ENCODE results near the gene HECW1. TPM values are rescaled to one million over a fixed set of nuclear protein-coding genes. Genes with fewer than 3 reads are reported as not detected.

Gene HECW1
- total RNA-seq, 1 donor from 2014 or later: 0.15 TPM

DNA sequence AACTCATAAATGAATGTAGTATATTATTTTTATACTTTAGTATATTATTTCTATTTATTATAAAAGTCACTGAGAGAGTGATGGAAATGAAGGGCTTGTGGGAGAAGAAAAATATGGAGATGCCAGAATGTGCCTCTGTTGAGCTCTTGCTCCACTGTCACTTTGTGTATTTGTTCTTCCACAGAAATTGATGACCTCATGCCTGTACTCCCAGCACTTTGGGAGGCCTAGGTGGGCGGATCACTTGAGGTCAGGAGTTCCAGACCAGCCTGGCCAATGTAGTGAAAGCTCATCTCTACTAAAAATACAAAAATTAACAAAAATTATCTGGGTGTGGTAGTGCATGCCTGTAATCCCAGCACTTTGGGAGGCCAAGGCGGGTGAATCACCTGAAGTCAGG lies 394.0 kb downstream of the HECW1 start:
- Mint-ChIP-seq H3K36me3 (ENCODE audit: low read depth, unreplicated experiment) (no peaks in the 10 kb centered on the region), H3K9me3 (ENCODE audit: unreplicated experiment) (no peaks in the 10 kb centered on the region), H3K4me1 (ENCODE audit: unreplicated experiment) (peaks cover 3% of the 10 kb centered on the region), H3K27ac (ENCODE audit: unreplicated experiment) (no peak overlapping the region), H3K4me3 (ENCODE audit: unreplicated experiment) (no peak overlapping the region), H3K27me3 (ENCODE audit: unreplicated experiment) (no peaks in the 10 kb centered on the region)
- TF ChIP-seq, protein P1, sequence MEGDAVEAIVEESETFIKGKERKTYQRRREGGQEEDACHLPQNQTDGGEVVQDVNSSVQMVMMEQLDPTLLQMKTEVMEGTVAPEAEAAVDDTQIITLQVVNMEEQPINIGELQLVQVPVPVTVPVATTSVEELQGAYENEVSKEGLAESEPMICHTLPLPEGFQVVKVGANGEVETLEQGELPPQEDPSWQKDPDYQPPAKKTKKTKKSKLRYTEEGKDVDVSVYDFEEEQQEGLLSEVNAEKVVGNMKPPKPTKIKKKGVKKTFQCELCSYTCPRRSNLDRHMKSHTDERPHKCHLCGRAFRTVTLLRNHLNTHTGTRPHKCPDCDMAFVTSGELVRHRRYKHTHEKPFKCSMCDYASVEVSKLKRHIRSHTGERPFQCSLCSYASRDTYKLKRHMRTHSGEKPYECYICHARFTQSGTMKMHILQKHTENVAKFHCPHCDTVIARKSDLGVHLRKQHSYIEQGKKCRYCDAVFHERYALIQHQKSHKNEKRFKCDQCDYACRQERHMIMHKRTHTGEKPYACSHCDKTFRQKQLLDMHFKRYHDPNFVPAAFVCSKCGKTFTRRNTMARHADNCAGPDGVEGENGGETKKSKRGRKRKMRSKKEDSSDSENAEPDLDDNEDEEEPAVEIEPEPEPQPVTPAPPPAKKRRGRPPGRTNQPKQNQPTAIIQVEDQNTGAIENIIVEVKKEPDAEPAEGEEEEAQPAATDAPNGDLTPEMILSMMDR (IDR thresholded peaks at IDR 0.05; ENCODE audit: unreplicated experiment): no peak
- no peak for DNase-seq (ENCODE audit: low spot score)

DNA sequence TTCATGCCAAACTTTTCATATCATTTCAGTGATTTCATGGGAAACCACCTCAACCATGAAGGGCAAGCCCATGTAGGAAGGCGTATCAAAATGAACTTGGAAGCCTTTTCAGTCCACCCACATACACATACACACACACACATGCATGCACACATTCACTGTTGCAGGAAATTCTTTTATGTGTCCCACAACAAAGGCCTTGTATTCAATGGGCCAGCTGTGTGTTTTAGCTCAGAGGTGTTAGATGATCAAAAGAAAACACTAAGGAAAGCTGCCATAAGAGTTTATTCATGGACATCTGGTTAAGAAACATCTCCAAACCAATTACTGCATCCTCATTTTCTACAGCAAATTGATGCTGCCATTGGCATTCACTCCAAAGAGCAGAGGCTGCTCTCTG lies 396.0 kb downstream of the HECW1 start:
- Mint-ChIP-seq H3K36me3 (ENCODE audit: low read depth, unreplicated experiment) (no peaks in the 10 kb centered on the region), H3K4me1 (ENCODE audit: unreplicated experiment) (peaks cover 3% of the 10 kb centered on the region), H3K9me3 (ENCODE audit: unreplicated experiment) (no peaks in the 10 kb centered on the region), H3K4me3 (ENCODE audit: unreplicated experiment) (no peak overlapping the region), H3K27me3 (ENCODE audit: unreplicated experiment) (no peaks in the 10 kb centered on the region), H3K27ac (ENCODE audit: unreplicated experiment) (no peak overlapping the region)
- no peak for DNase-seq (ENCODE audit: low spot score)
- TF ChIP-seq, protein P1 (IDR thresholded peaks at IDR 0.05; ENCODE audit: unreplicated experiment): no peak

DNA sequence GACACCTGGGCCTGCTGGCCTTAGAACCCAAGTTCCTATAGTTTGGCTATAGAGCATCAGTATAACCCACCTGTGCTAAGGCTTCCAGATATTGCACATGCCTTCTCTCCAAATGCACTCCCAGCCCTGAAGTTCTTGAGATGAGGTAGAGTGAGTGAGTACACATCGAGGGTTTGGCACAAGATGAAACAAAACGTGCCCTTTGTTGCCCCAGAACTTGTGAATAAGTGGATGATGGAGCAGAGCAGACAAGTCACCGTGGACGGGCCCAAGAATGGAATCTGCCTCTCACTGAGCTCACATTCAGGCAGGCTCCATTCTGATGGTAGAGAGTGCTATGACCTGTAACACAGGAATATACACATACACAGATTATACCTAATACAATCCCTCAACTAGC lies 397.5 kb downstream of the HECW1 start:
- Mint-ChIP-seq H3K9me3 (ENCODE audit: unreplicated experiment) (no peaks in the 10 kb centered on the region), H3K27ac (ENCODE audit: unreplicated experiment) (no peak overlapping the region), H3K4me3 (ENCODE audit: unreplicated experiment) (no peak overlapping the region), H3K36me3 (ENCODE audit: low read depth, unreplicated experiment) (no peaks in the 10 kb centered on the region), H3K27me3 (ENCODE audit: unreplicated experiment) (no peaks in the 10 kb centered on the region), H3K4me1 (ENCODE audit: unreplicated experiment) (peaks cover 3% of the 10 kb centered on the region)
- DNase-seq (ENCODE audit: low spot score): no peak
- TF ChIP-seq, protein P1 (IDR thresholded peaks at IDR 0.05; ENCODE audit: unreplicated experiment): no peak

DNA sequence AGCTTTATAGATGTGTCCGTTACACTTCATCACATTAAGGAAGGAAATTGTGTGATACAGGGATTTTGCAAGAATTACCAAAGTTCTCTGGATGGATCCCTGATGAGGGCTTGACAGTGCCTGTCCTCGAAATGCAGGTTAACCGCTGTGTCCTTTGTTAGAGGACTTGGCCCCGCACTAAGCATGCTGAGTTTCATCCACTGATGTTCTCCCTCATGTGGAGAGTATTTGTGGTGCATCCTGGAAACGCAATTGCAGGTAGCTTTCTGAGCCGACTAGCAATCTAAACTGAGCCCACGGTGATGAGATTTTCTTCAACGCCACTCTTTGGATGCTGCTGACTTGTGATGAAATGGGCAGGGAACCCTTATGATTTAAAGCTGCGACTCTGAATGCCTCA lies 398.6 kb downstream of the HECW1 start:
- H3K27me3 Mint-ChIP-seq (ENCODE audit: unreplicated experiment): no peaks in the 10 kb centered on the region
- TF ChIP-seq, protein P1 (IDR thresholded peaks at IDR 0.05; ENCODE audit: unreplicated experiment): peak; percentile 34
- H3K27ac Mint-ChIP-seq (ENCODE audit: unreplicated experiment): no peak overlapping the region
- peak; percentile 8 for DNase-seq (ENCODE audit: low spot score)
- no peak overlapping the region for H3K4me3 Mint-ChIP-seq (ENCODE audit: unreplicated experiment)
- H3K4me1 Mint-ChIP-seq (ENCODE audit: unreplicated experiment): peaks cover 3% of the 10 kb centered on the region
- H3K36me3 Mint-ChIP-seq (ENCODE audit: low read depth, unreplicated experiment): no peaks in the 10 kb centered on the region
- H3K9me3 Mint-ChIP-seq (ENCODE audit: unreplicated experiment): no peaks in the 10 kb centered on the region

DNA sequence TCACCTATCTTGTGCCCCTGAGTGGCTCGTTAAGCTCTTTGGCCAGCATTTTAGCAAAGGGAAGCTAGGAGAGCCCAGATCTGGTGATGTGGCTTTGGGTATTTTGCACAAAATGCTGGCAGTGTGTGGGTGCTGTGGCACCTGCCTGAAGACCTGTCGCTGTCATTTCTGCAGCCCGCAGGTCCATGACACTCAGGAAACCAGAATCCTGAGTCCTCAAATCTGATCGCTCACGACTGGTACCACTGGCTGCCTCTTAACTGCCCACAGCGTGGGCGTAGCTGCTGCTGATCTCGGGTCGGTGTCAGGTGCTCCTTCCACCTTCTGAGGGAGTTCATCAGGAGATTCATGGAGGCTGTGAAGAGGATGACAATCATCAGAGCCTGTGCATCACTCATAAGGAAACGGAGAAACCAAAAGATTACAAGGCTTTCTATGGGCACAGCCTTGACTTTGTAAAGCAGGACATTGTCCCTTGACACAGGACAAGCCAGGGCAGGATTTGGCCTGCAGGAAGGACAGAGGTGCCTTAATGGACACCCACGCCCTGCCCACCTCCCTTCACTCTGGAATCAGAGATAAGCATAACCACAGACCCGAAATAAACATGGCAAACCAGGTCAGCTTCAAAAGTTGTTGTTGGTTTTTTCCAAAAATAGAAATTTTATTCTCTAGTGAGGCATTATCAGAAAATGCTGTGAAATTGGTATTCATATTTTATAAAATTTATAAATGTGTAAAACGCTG lies 399.5 kb downstream of the HECW1 start:
- Mint-ChIP-seq H3K4me3 (ENCODE audit: unreplicated experiment) (no peak overlapping the region), H3K36me3 (ENCODE audit: low read depth, unreplicated experiment) (no peaks in the 10 kb centered on the region), H3K27me3 (ENCODE audit: unreplicated experiment) (no peaks in the 10 kb centered on the region), H3K27ac (ENCODE audit: unreplicated experiment) (no peak overlapping the region), H3K9me3 (ENCODE audit: unreplicated experiment) (no peaks in the 10 kb centered on the region), H3K4me1 (ENCODE audit: unreplicated experiment) (peaks cover 3% of the 10 kb centered on the region)
- TF ChIP-seq, protein P1 (IDR thresholded peaks at IDR 0.05; ENCODE audit: unreplicated experiment): no peak
- DNase-seq (ENCODE audit: low spot score): no peak
